GM19239 (cell line): ENCODE measurements around the gene FBXO2.

Experiments
- DNase-seq: peaks from one replicate; pipeline ENCODE4 v3.0.0; 2011; ENCODE audit warnings: low spot score; ENCODE audit not compliant: insufficient read length
- FAIRE-seq: peaks from 2 replicates; lab custom pipeline; 2011; peaks lifted over from hg19 to GRCh38; lab: Jason Lieb, UNC

Gene FBXO2, protein sequence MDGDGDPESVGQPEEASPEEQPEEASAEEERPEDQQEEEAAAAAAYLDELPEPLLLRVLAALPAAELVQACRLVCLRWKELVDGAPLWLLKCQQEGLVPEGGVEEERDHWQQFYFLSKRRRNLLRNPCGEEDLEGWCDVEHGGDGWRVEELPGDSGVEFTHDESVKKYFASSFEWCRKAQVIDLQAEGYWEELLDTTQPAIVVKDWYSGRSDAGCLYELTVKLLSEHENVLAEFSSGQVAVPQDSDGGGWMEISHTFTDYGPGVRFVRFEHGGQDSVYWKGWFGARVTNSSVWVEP

DNA sequence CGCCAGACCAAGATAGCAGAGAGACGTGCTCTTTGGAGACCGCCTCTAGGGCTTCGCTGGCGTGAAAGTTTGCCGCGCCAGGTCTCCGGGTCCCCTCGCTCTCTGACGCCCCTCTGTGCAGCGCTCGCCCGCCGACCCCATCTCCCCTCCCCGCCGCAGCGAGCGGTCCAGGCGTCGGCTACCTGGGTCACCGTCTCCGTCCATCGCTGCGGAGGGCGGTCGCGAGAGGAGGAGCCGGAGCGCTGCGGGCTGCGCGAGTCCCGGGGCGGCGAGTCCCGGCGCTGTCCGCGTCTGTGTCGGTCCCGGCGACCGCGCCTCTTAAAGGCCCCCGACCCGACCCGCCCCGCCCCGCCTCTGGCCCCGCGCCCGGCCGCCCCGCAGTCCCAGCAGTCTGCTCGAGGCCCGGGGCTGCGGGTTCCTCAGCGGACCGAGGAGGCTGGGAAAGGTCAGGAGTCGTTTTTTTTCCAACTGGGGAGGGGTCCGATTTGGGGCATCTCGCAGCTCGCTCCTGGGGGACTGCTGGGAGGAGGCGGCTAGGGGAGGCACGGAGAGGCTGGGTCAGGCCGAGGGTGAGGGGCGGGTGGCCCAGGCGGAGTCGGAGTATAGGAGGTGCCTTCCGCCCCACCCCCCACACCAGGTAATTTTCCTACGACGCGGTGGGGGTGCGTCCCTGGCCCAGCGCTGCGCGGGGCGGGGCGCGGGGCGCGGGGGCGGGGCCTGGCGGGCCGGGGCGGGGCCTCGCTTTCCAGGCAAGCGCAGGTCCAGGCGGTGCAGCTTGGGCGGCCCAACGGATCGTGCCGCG is at the start of gene FBXO2, which contains the start of gene FBXO44:
TSS of gene FBXO2 (minus strand) at position 293 of the 802 bp plus-strand sequence. CDS start at position 204, 89 bp downstream.
TSS of gene FBXO44 (plus strand) at position 741 of the 802 bp plus-strand sequence. CDS start 959 bp downstream, outside the sequence.
- DNase-seq (peak; percentile 87), FAIRE-seq (no peak)

DNA sequence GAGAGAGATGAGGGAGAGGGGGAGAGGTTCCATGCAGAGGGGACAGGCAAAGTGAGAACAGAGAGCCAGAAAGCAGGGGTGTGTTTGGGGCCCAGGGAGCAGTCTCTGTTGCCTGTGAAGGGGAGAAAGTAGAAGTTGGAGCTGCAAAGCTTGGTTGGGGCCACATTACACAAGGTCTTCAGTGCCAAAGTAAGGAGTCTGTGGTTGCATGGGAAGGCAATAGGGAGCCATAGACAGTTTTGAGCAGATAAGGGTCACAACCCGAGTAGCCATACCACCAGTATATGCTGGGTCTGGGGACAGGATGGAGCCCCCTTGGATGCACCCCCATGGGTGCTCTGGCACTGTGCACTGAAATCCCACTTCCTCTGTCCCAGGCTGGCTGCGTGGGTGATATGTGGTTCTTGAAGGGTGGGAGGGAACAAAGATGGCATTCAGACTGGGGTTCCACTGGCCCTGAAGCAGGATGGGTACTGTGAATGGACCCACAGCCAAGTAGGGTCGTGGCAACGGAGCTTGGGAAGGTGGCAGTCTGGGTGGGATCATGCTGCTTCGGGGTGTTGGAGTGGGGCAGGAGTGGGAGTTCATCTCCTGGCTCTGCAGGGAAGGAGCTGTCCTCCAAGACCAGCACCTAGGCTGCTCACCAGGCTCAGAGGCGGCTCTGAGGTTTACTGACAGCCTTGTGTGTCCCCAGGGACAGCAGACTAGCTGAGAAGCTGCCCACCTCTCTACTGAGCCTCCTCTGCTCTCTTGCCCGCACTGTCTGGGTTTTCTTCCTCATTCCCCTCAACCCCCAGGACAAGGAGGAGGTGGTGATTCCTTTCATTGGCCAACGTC is 49.3 kb upstream of the FBXO2 start:
- no peak for FAIRE-seq
- no peak for DNase-seq

DNA sequence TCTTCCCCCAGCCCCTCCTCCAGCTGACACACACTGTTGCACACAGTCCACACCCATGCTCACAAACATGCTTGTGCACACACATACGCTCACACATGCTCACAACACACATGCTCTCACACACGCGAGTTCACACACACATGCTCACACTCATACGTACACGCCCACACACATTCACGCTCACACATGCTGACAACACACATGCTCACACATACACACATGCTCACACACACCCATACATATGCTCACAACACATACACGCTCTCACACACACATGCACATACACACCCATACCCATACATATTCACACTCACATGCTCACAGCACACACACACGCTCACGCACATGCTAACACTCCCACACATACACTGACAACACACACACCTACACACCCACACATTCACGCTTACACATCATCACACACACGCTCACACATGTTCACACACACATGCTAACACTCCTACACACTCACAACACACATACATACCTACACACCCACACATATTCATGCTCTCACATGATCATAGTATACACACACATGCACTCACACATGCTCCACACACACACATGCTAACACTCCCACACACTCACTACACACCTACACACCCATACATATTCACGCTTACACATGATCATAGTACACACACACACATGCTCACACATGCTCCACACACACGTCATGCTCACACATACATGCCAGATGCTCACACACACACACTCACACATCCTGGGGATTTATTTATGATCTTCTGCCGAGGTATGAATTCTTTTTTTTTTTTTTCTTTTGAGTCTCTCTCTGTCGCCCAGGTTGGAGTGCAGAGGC is 48.0 kb upstream of the FBXO2 start:
- FAIRE-seq = no peak
- DNase-seq = no peak

DNA sequence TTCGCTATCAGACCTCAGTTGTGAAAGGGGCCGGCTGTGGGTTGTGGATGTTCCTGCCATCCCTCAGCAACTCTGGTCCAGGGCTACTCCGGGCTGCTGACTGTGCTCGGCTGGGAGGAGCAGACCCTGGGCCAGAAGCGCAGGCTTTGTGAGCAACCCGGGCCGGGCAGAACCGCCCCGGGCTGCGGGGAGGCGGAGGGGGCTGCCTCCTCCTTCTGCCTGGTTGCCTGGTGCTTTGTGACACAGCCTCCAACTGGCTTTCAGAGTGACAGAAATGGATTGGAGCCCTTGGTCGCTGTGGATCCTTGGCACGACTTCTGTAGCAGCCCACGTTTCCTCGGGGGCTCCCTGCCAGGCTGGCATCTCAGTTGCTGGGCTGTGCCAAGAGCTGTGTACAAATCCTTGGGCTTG is 47.3 kb upstream of the FBXO2 start:
- FAIRE-seq (no peak), DNase-seq (no peak)

DNA sequence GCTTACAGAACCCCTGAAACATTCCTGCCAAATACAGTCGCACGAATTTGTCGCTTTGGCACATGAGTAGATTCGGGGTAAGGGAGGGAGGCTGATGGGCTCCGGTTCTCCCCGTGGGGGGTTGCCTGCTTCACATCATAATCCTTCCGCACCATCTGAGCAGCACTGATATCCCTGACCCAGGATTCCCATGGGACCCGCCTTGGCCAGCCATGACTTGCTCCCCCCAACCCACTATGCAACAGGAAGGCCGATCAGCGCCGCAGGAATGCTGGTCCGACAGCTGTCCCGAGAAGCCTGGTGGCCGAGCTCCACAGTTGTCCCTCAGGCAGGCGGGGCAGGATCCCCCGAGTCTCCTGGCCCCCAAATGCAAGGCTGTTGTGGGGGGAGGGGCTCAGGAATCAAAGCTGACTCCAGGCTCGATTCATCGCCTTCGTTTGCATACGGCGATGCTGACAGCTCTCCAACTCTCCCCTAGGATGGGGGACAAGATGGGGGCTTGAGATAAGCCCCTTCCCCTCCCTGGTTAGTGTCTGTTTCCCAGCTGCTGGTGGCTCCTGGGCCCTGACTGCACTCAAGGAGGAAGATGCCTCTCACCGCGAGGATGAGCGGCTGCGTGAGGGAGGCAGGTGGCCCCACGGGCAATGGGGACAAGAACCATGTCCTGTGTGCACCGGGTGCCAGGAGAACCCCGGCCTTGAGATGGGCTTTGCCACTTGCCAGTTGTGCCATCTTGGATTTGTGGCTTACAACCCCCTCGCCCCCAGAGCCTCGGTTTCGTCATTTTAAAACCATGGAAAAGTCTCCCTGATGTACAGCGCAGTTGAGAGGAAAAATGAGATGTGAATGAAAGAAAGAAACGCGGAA is 46.6 kb upstream of the FBXO2 start:
- FAIRE-seq = no peak
- DNase-seq = no peak

DNA sequence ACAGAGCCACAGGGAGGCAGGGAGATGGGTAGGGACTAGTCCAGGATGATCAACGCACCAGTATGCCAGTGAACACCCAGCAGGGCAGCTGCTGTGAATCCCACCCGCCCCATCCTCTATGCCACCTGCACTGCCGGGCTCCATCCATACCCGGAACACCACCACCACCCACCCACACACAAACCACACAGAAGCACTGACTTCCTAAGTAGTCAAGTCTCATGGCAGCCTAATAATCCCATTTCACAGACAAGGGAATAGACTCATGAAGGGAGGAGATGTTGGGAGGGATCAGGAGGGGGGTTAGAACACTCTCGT is 43.6 kb upstream of the FBXO2 start:
- FAIRE-seq (no peak), DNase-seq (no peak)

DNA sequence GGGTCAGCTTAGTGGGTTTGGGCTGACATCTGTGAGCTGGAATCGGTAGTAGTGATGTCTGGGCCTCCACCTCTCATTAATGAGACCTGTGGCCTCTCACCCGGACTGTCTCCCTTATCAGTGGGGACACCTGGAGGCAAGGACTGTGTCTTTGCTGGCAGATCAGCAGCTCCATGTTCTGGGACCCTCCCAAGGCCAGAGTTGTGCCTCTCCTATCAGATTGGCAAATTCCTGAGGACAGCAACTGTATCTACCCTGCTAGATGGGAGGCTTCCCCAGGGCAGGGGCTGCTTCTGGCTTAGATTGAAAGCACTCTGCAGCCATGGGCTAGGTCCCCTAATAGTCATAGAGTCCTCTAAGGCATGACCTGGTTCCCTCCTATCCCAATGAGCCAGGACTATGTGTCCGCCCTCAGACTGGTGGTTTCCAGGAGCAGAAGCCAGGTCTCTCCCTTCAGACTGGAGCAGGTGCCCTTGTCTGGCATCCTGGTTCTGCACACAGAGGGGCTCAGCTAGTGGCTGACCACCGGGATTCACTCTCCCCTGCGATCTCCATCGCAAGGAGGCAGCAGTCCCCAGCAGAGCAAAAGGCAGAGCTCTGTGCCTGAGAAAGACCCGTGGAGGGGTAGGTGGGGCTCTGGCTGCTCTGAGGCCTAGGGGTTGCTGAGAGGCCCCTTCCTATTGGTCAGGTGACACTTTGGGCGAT is 43.1 kb upstream of the FBXO2 start:
- FAIRE-seq (no peak), DNase-seq (no peak)

DNA sequence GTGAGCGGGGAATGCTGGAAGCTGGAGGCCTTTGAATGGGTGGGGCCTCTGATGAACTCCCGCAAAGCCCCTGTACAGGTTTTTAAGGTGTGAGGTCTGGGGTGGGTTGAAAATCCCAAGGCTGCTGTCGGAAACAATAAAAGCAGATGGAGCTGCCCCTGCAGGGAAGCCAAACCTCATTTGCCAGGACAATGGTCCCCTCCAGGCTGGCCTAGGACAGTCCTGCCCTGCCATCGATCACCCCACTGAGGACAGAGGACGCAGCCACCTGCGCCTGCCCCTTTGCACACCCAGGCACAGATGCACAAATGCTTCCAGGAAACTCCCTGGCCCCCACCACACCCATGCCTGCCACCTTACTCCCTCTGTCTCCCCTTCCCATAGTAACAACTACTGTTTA is 41.6 kb upstream of the FBXO2 start:
- FAIRE-seq (no peak), DNase-seq (no peak)

DNA sequence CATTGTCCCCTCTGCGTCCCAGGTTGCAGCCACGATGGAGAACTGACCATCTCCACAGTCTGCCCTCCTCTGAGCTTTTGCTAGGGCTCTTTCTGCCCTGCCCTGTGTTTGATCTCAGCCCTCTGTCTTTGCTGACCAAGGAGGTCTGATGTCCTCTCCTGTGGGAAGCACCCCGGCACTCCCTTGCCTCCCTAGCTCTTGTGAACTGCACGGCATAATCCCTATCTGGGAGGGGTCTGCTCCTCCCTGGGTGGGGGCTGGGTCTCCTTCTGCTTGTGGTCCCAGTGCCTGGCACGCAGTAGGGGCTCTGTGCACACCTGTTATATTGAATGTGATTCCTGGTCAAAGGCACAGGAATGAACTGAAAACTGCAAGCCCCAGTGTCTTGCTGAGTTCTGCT is 39.7 kb upstream of the FBXO2 start:
- FAIRE-seq = no peak

DNA sequence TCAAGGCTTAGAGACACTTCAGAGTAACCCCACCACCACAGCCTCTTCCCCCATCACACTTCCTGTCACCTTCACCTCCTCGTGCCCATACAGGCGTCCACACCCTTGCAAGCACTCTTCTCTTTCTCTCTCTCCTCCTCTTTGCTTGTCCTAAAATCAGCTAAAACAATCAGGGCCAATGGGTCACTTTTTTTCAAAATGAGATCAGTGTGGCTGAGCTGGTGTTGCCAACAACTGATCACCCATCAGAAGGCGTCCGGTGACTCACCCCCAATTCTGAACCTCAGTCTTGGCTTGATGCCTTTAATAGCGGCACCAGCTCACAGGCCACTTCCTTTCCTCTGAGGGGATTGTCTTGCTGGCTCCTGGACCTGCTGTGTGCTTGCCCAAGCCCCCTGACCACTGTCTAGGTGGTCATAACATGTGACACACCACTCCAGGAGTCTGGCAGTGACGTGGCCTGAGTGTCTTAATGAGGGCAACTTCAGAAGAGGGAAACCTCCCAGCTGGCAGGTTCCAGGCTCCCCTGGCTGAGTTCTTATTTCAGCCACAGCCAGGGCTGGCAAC is 38.9 kb upstream of the FBXO2 start:
- FAIRE-seq (no peak), DNase-seq (no peak)

More for the DNA sequence above, 39.7 kb upstream of the FBXO2 start:
- no peak for DNase-seq

DNA sequence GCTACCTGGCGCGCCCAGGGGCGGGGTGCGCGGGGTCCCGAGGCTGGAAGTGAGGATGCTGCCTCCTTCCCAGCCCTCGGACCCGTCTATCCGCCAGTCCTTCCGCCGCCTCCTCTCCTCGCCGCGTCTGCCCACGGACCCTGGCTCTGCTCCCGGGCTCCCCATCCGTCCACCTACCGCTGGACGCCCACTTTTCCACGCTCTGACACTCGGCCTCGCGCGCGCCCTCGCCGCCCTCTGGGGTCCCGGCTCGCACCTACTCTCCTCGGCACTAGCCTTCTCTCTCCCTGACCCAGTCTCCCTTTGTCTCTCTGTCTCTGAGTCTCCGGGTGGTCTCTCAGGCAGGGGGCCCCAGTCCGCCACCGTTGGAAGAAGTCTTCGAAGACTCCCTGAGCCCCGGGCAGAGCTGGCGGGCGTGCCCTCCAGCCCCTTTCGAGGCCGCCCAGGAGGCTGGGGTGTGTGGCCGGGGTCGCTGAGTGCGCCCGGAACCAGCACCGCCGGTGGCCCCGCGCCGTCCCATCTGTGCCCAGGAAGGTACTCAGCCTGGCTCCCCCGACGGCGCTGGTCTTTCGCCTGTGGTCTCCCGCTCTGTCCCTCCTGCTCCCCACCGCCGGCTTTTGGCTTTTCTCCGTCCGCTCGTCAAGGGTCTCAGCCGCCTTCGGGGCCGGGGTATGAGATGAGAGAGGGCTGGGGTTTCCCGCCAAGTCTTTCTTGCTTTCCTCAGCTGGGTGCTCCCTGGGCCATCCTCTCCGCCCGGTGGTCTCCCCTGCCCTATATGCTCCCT is 37.9 kb upstream of the FBXO2 start:
- no peak for FAIRE-seq
- no peak for DNase-seq

DNA sequence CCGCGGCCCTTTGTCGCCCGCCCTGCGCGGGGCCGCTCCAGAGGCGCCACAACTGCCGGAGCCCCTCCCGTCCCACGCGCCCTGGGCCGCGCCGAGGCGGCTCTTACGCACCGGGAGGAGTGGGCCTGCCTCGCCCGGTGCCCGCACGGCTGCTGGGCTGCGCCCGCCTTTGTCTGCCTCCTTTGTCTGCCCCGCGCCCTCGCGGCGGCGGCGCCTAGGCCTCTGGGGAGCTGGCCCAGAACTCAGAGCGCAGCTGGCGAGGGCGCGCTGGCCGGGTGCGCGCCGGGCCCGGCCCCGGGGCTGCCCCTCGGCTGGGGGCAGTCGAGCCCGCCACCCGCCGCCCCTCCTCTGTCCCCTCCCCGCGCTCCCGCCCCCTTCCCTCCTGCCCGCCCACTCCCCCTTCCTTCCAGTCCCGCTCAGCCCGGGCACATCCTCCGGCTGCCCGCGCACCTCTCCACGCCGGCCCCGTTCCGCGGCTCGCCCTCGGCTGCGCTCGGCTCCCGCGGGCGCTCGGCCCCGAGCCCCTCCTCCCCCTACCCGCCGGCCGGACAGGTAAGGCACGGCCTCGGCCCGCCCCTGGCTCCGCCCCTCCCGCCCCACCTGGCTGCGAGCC is 37.2 kb upstream of the FBXO2 start, which contains the start of gene DRAXIN:
TSS of gene DRAXIN (plus strand) at position 409 of the 613 bp plus-strand sequence. CDS start 14,549 bp downstream, outside the sequence.
- no peak for DNase-seq
- no peak for FAIRE-seq

DNA sequence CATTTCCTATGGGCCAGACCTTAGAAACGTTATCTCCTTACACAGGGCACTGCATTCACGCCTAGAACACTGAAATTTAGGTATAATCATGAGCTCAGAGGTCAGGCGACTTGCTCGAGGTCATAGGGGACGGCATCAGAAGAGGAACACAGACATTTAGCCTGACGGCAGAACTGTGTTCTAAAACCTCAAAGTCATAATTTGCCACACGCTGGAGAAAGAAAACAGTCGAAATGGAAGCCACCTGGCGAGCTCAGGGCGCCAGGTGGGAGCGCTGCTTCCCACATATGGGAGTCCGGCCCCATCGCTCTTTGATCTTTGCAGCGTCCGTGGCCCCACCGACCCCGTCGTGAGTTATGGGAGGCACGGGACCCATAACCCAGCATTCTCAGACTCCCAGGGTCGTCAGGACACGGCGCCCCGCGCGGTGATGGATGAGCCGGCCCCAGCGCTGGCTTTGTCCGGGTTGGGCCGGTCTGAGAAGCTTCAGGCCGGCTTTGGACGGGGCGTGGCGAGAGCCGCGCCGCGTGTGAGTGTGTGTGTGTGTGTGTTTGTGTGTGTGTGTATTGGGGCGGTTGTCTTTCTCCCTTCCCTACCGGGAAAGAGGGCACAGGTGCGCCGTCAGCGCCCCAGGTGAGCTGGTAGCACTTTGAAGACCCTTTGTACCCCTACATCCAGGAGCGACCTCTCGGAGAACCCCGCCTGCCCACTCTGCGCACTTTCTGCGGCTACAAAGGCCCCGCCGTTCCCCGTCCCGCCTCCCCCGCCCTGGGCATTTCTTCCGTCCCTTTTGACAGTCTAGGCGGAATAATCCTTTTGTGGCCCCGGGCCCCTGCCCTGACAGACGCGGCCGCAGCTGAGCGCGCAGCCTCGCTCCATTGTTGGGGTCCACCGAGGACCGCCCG is 36.4 kb upstream of the FBXO2 start:
- DNase-seq (no peak), FAIRE-seq (no peak)

DNA sequence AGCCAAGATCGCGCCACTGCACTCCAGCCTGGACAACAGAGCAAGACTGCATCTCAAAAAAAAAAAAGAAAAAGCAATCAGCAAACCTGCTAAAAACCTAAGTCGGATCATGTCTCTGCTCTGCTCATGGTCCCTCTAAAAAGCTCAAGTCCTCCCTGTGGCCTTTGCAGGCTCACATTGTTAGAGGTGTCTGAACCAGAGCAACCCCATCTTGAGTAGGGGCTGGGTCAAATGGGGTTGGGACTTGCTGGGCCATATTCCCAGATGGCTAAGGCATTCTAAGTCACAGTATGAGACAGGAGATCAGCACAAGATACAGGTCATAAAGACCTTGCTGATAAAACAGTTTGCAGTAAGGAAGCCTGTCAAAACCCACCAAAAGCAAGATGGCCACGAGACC is 34.3 kb upstream of the FBXO2 start:
- DNase-seq (no peak), FAIRE-seq (no peak)

DNA sequence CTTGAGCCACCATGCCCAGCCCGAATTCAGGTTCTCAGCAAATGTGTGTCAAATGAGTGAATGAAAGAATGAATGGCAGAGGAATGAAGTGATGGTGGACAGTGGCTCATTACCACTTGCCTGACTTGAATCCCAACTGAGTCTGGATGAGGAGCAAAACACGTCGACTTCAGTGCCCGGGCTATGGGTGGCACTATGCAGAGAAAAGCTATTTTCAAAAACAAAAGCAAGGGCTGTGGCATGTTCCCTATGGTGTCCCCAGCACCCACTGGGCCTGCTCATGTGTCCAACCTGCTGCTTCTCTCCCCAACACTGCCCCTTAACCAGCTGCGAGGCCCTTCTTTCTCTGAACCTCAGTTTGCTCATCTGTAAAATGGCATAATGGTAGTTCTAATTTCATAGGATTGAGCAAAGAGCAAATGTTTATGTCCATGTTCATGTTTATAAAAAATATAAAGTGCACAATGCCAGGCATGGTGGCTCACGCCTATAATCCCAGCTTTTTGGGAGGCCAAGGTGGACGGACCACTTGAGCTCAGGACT is 31.1 kb upstream of the FBXO2 start:
- no peak for FAIRE-seq
- no peak for DNase-seq

DNA sequence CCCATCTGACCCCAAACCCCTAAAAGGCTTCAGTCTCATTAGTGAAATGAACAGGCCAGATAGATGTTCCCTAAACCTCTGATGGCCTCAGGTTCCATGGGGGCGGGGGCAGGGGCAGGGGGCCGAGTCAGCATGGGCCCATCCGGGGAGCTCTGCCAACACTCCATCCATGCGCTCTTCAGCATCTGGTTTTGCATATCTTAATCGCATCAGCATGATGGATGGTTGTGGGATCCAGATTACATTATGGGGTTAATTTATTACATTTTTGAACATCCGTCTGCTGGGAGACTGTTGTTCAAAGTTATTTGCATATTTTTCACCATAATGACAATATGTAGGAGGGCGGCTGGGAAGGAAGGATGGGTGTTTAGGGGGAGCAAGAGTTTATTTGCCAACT is 29.8 kb upstream of the FBXO2 start:
- FAIRE-seq (no peak), DNase-seq (no peak)
